ENCODE measurements around the gene CHRNB1. TPM values are rescaled to one million over a fixed set of nuclear protein-coding genes. Genes with fewer than 3 reads are reported as not detected.

The CHRNB1 gene
- total and polyA plus RNA-seq, 2 of the 8 experiments (the other 6 are each of a cell fraction or from before 2014, with no cell fraction given): 14.1 to 28.2 TPM

DNA sequence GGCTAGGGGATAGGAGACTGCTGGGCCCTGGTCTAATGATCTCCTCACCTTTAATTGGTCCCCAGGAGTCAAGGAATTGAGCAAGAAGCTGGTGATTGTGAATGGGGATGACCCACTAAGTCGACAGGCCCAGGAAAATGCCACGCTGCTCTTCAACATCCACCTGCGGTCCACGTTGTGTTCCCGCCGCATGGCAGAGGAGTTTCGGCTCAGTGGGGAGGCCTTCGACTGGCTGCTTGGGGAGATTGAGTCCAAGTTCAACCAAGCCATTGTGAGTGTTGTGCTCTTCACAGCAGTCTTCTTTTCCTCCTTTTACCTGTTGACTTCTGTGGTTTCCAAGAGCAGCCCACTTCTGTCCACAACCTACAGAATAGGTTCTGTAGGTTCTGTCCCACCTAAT is 58.7 kb downstream of the CHRNB1 start:
- Histone ChIP-seq H3K79me1 (ENCODE audit: low read depth, low read length) (no peaks in the 10 kb centered on the region), H4K20me1 (replicated peaks in 1 of 2; ENCODE audit: control insufficient read depth in 1 of 2, insufficient read depth in 2 of 2, low read length in 2 of 2) (peaks cover 4 to 13% of the 10 kb centered on the region in 2 experiments), H3K4me1 (replicated peaks in 1 of 4; ENCODE audit: control insufficient read depth in 3 of 4, insufficient read depth in 4 of 4, low read length in 3 of 4) (no peaks in the 10 kb centered on the region), H3K4me3 (ENCODE audit: extremely low read depth in 1 of 4, insufficient read depth in 2 of 4, low read depth in 3 of 4, low read length in 4 of 4) (no peak overlapping the region), H3K14ac (ENCODE audit: insufficient read length) (no peak overlapping the region), H3K27ac (ENCODE audit: low read depth, low read length) (no peak overlapping the region), H3K18ac (ENCODE audit: extremely low read depth, low read length) (no peak overlapping the region), H4K91ac (replicated peaks; ENCODE audit: insufficient read length, low read length) (no peak overlapping the region), H2AFZ (ENCODE audit: low read length) (no peak overlapping the region), H3K9me3 (ENCODE audit: insufficient read depth in 2 of 2, low read depth in 1 of 2, low read length in 1 of 2) (no peaks in the 10 kb centered on the region; a peak in 1 of 4 replicates), H3K36me3 (ENCODE audit: control insufficient read depth in 2 of 4, insufficient read depth in 4 of 4, low read length in 3 of 4) (peaks cover 45 to 88% (median 71%) of the 10 kb centered on the region in 4 experiments), H3K23ac (ENCODE audit: insufficient read length) (no peak overlapping the region), H3K4ac (replicated peaks; ENCODE audit: insufficient read length, low read depth, low read length) (no peak overlapping the region), H2AK5ac (ENCODE audit: low read depth, low read length) (no peak overlapping the region), H2BK15ac (ENCODE audit: low read length) (no peak overlapping the region), H3K9ac (replicated peaks in 1 of 4; ENCODE audit: extremely low read depth in 1 of 4, low read depth in 3 of 4, low read length in 3 of 4) (no peak overlapping the region), H2BK5ac (ENCODE audit: low read depth, low read length) (no peak overlapping the region), H3K27me3 (replicated peaks in 1 of 4; ENCODE audit: control insufficient read depth in 3 of 4, extremely low read depth in 1 of 4, insufficient read depth in 3 of 4, low read length in 3 of 4) (no peaks in the 10 kb centered on the region), H3K79me2 (ENCODE audit: control insufficient read depth in 1 of 2, insufficient read depth in 2 of 2, low read length in 2 of 2) (no peaks in the 10 kb centered on the region), H3K4me2 (ENCODE audit: insufficient read depth in 1 of 2, low read depth in 2 of 2, low read length in 2 of 2) (no peak overlapping the region), H3K56ac (replicated peaks; ENCODE audit: insufficient read length, low read depth, low read length) (no peak overlapping the region), H4K8ac (ENCODE audit: extremely low read depth, insufficient read depth, low read length) (peak overlapping the region; percentile 68), H2BK120ac (replicated peaks; ENCODE audit: low read depth, low read length) (no peak overlapping the region), H2BK12ac (ENCODE audit: low read depth, low read length) (no peak overlapping the region), H3K23me2 (ENCODE audit: low read depth, low read length) (no peaks in the 10 kb centered on the region), H2BK20ac (ENCODE audit: low read length) (no peak overlapping the region), H4K5ac (ENCODE audit: insufficient read length, low read depth, low read length) (no peak overlapping the region)
- FAIRE-seq: no peak
- 95% methylated on average over 8 of the region's 8 CpGs; no CpG with 5 or more reads in 1 of the 2 experiments for WGBS, 2 experiments (ENCODE audit: extremely low coverage in 1 of 2, insufficient coverage in 1 of 2, insufficient read length in 1 of 2, insufficient replicate concordance in 2 of 2, low coverage in 1 of 2, low lambda C conversion rate in 2 of 2, missing lambda C conversion rate in 1 of 2)
- ChIA-PET CTCF (ENCODE audit: partially characterized antibody) (interaction anchor here (0.6 to 7.0 kb wide), 11 partner anchors 12 to 676 kb away, joined by 3 to 82 read pairs (median 4); partner anchors contain the start of genes SENP3 and TMEM95), POLR2A (ENCODE audit: partially characterized antibody) (interaction anchor here (0.7 to 4.4 kb wide), 6 partner anchors 11 to 148 kb away, joined by 3 to 18 read pairs (median 3); partner anchors contain the start of genes POLR2A, TMEM95 and ZBTB4)
- DNase-seq (ENCODE audit: low read depth in 1 of 2, low spot score in 2 of 2): no peak
- TF ChIP-seq GTF2F1 (IDR thresholded peaks at IDR 0.05; ENCODE audit: borderline replicate concordance, low read depth, low read length) (no peak), PHF8 (conservative IDR thresholded peaks at IDR 0.05; ENCODE audit: low read depth, low read length) (no peak), MAFK (IDR thresholded peaks at IDR 0.05; ENCODE audit: low read depth, low read length) (no peak)
